Stimulated activated naive CD4-positive, alpha-beta T cell treated with Interleukin-2 at 50 U/mL for 16 hours (primary cell): Measurements from ENCODE around the gene DHH.

Experiments
- DNase-seq: peaks from one replicate; lab custom pipeline; 2025; lab: John Stamatoyannopoulos, UW

The DHH gene

GRCh38 chr12:49050507-49051372 lies 43.9 kb downstream of the DHH start:
- DNase-seq = no peak

- no peak for DNase-seq
These were observed 44.9 kb downstream of the DHH start for GRCh38 chr12:49049566-49050224.

GRCh38 chr12:49048953-49049352 lies 45.6 kb downstream of the DHH start:
- DNase-seq = no peak

- no peak for DNase-seq
These were observed 48.3 kb downstream of the DHH start for GRCh38 chr12:49046129-49046895.

- DNase-seq = no peak
These were observed 49.9 kb downstream of the DHH start for GRCh38 chr12:49044660-49045059.

- peak; percentile 70 for DNase-seq
These were observed 50.7 kb downstream of the DHH start for GRCh38 chr12:49043856-49044258.

GRCh38 chr12:49043241-49043640 lies 51.4 kb downstream of the DHH start:
- no peak for DNase-seq

GRCh38 chr12:49041881-49042484 lies 52.6 kb downstream of the DHH start:
- DNase-seq = no peak

GRCh38 chr12:49041036-49041880 lies 53.3 kb downstream of the DHH start:
- DNase-seq = no peak

- DNase-seq = no peak
These were observed 54.2 kb downstream of the DHH start for GRCh38 chr12:49040364-49040855.

- DNase-seq = no peak
These were observed 54.9 kb downstream of the DHH start for GRCh38 chr12:49039421-49040363.

- no peak for DNase-seq
These were observed 56.2 kb downstream of the DHH start for GRCh38 chr12:49038291-49038955.

- no peak for DNase-seq
These were observed 56.7 kb downstream of the DHH start for GRCh38 chr12:49037947-49038237.

- DNase-seq = no peak
These were observed 57.3 kb downstream of the DHH start for GRCh38 chr12:49037111-49037946.
